Neutrophil (primary cell): ENCODE measurements around the gene EZH1.
"Not testable (repeated sequence)": the region's sequence is repeated elsewhere in the genome, so short reads cannot be mapped to it uniquely, and the experiment has no call there.

Experiments
- H3K27ac ChIP-seq: fragments of 200-600 bp; sonication (generic); 2 replicates; pipeline ENCODE4 v1.5.1; 2016; ENCODE audit warnings: mild to moderate bottlenecking, moderate library complexity
- H3K27me3 ChIP-seq: fragments of 200-600 bp; sonication (generic); 2 replicates; pipeline ENCODE4 v1.6.0; 2016; ENCODE audit warnings: mild to moderate bottlenecking
- H3K36me3 ChIP-seq: fragments of 200-600 bp; sonication (generic); 2 replicates; pipeline ENCODE4 v1.5.1; 2017
- H3K4me1 ChIP-seq, 2 experiments: fragments of 200-600 bp in 1 of 2; sonication (generic) in 1 of 2; 1 replicate in 1 of 2; 2 replicates in 1 of 2; pipeline versions ENCODE4 v1.5.1 to v1.6.1; 2013 to 2016; ENCODE audit warnings: low read depth in 1 of 2, low read length in 1 of 2, mild to moderate bottlenecking in 1 of 2, moderate library complexity in 1 of 2; ENCODE audit not compliant: control insufficient read depth in 1 of 2, insufficient read depth in 1 of 2
- H3K4me3 ChIP-seq, 2 experiments: fragments of 200-600 bp in 1 of 2; sonication (generic) in 1 of 2; 1 replicate in 1 of 2; 2 replicates in 1 of 2; pipeline ENCODE4 v1.5.1; 2013 to 2016; ENCODE audit warnings: low read depth in 1 of 2, low read length in 1 of 2, mild to moderate bottlenecking in 1 of 2, moderate library complexity in 1 of 2
- H3K9me3 ChIP-seq: fragments of 200-600 bp; sonication (generic); 2 replicates; pipeline ENCODE4 v1.5.1; 2016
- CTCF ChIP-seq: fragments of 200-600 bp; sonication (generic); IDR thresholded peaks from 2 replicates; pipeline ENCODE4 v1.5.1; 2016; ENCODE audit warnings: antibody characterized with exemption

Gene EZH1

GRCh38 chr17:42774066-42774745 is 29.4 kb upstream of the EZH1 start:
- Histone ChIP-seq H3K9me3 (no peaks in the 10 kb centered on the region), H3K27ac (peak overlapping the region; percentile 82), H3K4me3 (peak overlapping the region; percentile 78 to 92), H3K36me3 (peaks cover 45% of the 10 kb centered on the region), H3K4me1 (peaks cover 10 to 17% of the 10 kb centered on the region in 2 experiments), H3K27me3 (peaks cover 3% of the 10 kb centered on the region)
- no peak for TF ChIP-seq CTCF

- TF ChIP-seq CTCF: no peak
- peaks cover 37% of the 10 kb centered on the region for H3K36me3 ChIP-seq
- peak within 1 kb of the TSS; percentile 82 for H3K27ac ChIP-seq
- H3K4me1 ChIP-seq: peaks cover 10 to 17% of the 10 kb centered on the region in 2 experiments
- no peaks in the 10 kb centered on the region for H3K9me3 ChIP-seq
- peak within 1 kb of the TSS; percentile 78 to 92 for H3K4me3 ChIP-seq
- peaks cover 6% of the 10 kb centered on the region for H3K27me3 ChIP-seq
Observed at GRCh38 chr17:42773290-42774035, 28.6 kb upstream of the EZH1 start, which contains the start of gene VPS25. Gene VPS25 (plus strand): TSS chr17:42773449. CDS start chr17:42773476, 27 bp downstream.

GRCh38 chr17:42772945-42773289 is 28.1 kb upstream of the EZH1 start:
- H3K9me3 ChIP-seq: no peaks in the 10 kb centered on the region
- peak overlapping the region; percentile 78 to 92 for H3K4me3 ChIP-seq
- peaks cover 10% of the 10 kb centered on the region for H3K27me3 ChIP-seq
- TF ChIP-seq CTCF: no peak
- peaks cover 32% of the 10 kb centered on the region for H3K36me3 ChIP-seq
- peak overlapping the region; percentile 82 for H3K27ac ChIP-seq
- peaks cover 10 to 17% of the 10 kb centered on the region in 2 experiments for H3K4me1 ChIP-seq

GRCh38 chr17:42769964-42770363 is 25.1 kb upstream of the EZH1 start:
- H3K36me3 ChIP-seq, H3K27ac ChIP-seq, H3K4me3 ChIP-seq, H3K9me3 ChIP-seq: not testable (repeated sequence)
- peaks cover 10 to 17% of the 10 kb centered on the region in 2 experiments for H3K4me1 ChIP-seq
- H3K27me3 ChIP-seq: peaks cover 21% of the 10 kb centered on the region

GRCh38 chr17:42768006-42768405 is 23.2 kb upstream of the EZH1 start:
- not testable (repeated sequence) for H3K9me3 ChIP-seq, H3K4me3 ChIP-seq, H3K27ac ChIP-seq, H3K36me3 ChIP-seq, H3K4me1 ChIP-seq
- peaks cover 30% of the 10 kb centered on the region for H3K27me3 ChIP-seq

GRCh38 chr17:42767512-42767911 is 22.7 kb upstream of the EZH1 start:
- Histone ChIP-seq H3K27ac (no peak overlapping the region), H3K36me3 (no peaks in the 10 kb centered on the region), H3K4me1 (no peaks in the 10 kb centered on the region), H3K27me3 (peaks cover 35% of the 10 kb centered on the region), H3K4me3 (no peak overlapping the region), H3K9me3 (no peaks in the 10 kb centered on the region)
- TF ChIP-seq CTCF: no peak
